ENCODE results near the gene EYA3. TPM values are rescaled to one million over a fixed set of nuclear protein-coding genes. Genes with fewer than 3 reads are reported as not detected.

EYA3 gene
- total and polyA plus RNA-seq, 2 donors (not counting 3 experiments of a cell fraction or from before 2014, with no cell fraction given), result 12.7 to 33.0 TPM

GRCh38 chr1:28111157-28111556 is 22.7 kb upstream of the EYA3 start:
- Histone ChIP-seq H3K4me3 (replicated peaks in 1 of 3; ENCODE audit: insufficient read depth in 1 of 3, low read depth in 1 of 3, low read length in 3 of 3) (no peak overlapping the region), H3K9ac (replicated peaks; ENCODE audit: extremely low read depth, insufficient read depth, low read length) (no peak overlapping the region), H3K27ac (ENCODE audit: insufficient read depth, low read depth, low read length) (peak overlapping the region; percentile 73), H3K4me1 (ENCODE audit: control insufficient read depth, extremely low read depth, insufficient read depth, low read length) (peaks cover 21% of the 10 kb centered on the region), H3K79me2 (ENCODE audit: control insufficient read depth, insufficient read depth, low read length) (no peaks in the 10 kb centered on the region), H3K27me3 (ENCODE audit: control insufficient read depth in 2 of 2, insufficient read depth in 2 of 2, low read length in 2 of 2) (no peaks in the 10 kb centered on the region), H3K36me3 (ENCODE audit: control insufficient read depth in 2 of 2, extremely low read depth in 1 of 2, insufficient read depth in 2 of 2, low read length in 2 of 2) (no peaks in the 10 kb centered on the region), H3K9me1 (replicated peaks; ENCODE audit: control insufficient read depth, extremely low read depth, insufficient read depth, low read length) (no peaks in the 10 kb centered on the region), H2AFZ (ENCODE audit: low read depth, low read length) (peak overlapping the region; percentile 76), H4K20me1 (replicated peaks; ENCODE audit: control insufficient read depth, extremely low read depth, insufficient read depth, low read length) (no peaks in the 10 kb centered on the region), H3K9me3 (replicated peaks; ENCODE audit: control insufficient read depth, insufficient read depth, low read length) (no peaks in the 10 kb centered on the region), H3K4me2 (ENCODE audit: insufficient read depth, low read length) (no peak overlapping the region)
- BruUV-seq (replicated peaks), result no TSS peak
- FAIRE-seq, result no peak
- no peak for TF ChIP-seq MYC (IDR thresholded peaks at IDR 0.05; ENCODE audit: low read depth, low read length)
- no peak for TF ChIP-seq JUN (IDR thresholded peaks at IDR 0.05; ENCODE audit: borderline replicate concordance, insufficient read depth, insufficient read length, low read depth)
- no peak for TF ChIP-seq POLR2AphosphoS5 (IDR thresholded peaks at IDR 0.05; ENCODE audit: insufficient read depth, low read depth, low read length)
- no peak for TF ChIP-seq EZH2 (IDR thresholded peaks at IDR 0.05; ENCODE audit: borderline replicate concordance, low read depth, low read length, severe bottlenecking)
- CTCF ChIA-PET, result interaction anchor here (1.2 to 1.9 kb wide), 5 partner anchors 20 to 98 kb away, joined by 3 to 11 read pairs (median 4); no protein-coding TSS in a partner anchor
- POLR2A ChIA-PET, result no interaction called here
- intact Hi-C loops (cut with micrococcal nuclease) (loop anchor here (2.0 to 5.0 kb wide), 2 partner anchors 22 to 51 kb away; partner anchors contain the start of gene EYA3), dilution Hi-C loops (cut with MboI; ENCODE audit: extremely low pct_ligation_motif_present, low sequenced_read_pairs) (no loop called here)
- DNase-seq (ENCODE audit: low read depth, low spot score), result peak; percentile 31

GRCh38 chr1:28110555-28110954 is 22.1 kb upstream of the EYA3 start:
- Histone ChIP-seq H3K36me3 (ENCODE audit: control insufficient read depth in 2 of 2, extremely low read depth in 1 of 2, insufficient read depth in 2 of 2, low read length in 2 of 2) (no peaks in the 10 kb centered on the region), H3K9ac (replicated peaks; ENCODE audit: extremely low read depth, insufficient read depth, low read length) (no peak overlapping the region), H3K4me1 (ENCODE audit: control insufficient read depth, extremely low read depth, insufficient read depth, low read length) (peaks cover 21% of the 10 kb centered on the region), H3K9me3 (replicated peaks; ENCODE audit: control insufficient read depth, insufficient read depth, low read length) (no peaks in the 10 kb centered on the region), H3K79me2 (ENCODE audit: control insufficient read depth, insufficient read depth, low read length) (no peaks in the 10 kb centered on the region), H3K27me3 (ENCODE audit: control insufficient read depth in 2 of 2, insufficient read depth in 2 of 2, low read length in 2 of 2) (no peaks in the 10 kb centered on the region), H4K20me1 (replicated peaks; ENCODE audit: control insufficient read depth, extremely low read depth, insufficient read depth, low read length) (no peaks in the 10 kb centered on the region), H3K4me3 (replicated peaks in 1 of 3; ENCODE audit: insufficient read depth in 1 of 3, low read depth in 1 of 3, low read length in 3 of 3) (no peak overlapping the region), H3K4me2 (ENCODE audit: insufficient read depth, low read length) (no peak overlapping the region), H3K27ac (ENCODE audit: insufficient read depth, low read depth, low read length) (peak overlapping the region; percentile 73), H2AFZ (ENCODE audit: low read depth, low read length) (peak overlapping the region; percentile 76), H3K9me1 (replicated peaks; ENCODE audit: control insufficient read depth, extremely low read depth, insufficient read depth, low read length) (no peaks in the 10 kb centered on the region)
- DNase-seq (ENCODE audit: low read depth, low spot score) (peak; percentile 69), FAIRE-seq (peak; percentile 78)
- dilution Hi-C loops (cut with MboI; ENCODE audit: extremely low pct_ligation_motif_present, low sequenced_read_pairs), result no loop called here
- ChIA-PET CTCF (interaction anchor here (0.7 to 1.9 kb wide), 5 partner anchors 8 to 98 kb away, joined by 3 to 11 read pairs (median 4); no protein-coding TSS in a partner anchor), POLR2A (interaction anchor here (0.6 kb wide), 1 partner anchor 96 kb away, joined by 12 read pairs; no protein-coding TSS in a partner anchor)
- TF ChIP-seq POLR2A (IDR thresholded peaks at IDR 0.05; ENCODE audit: low read depth, low read length) (no peak), GATA2 (IDR thresholded peaks at IDR 0.05; ENCODE audit: insufficient read depth, insufficient read length, low read depth, low read length) (no peak), CTCF (IDR thresholded peaks at IDR 0.05; ENCODE audit: extremely low read depth in 1 of 2, insufficient read depth in 1 of 2, low read depth in 1 of 2, low read length in 2 of 2) (no peak), MAX (IDR thresholded peaks at IDR 0.05; ENCODE audit: insufficient read depth, insufficient read length) (no peak), MYC (IDR thresholded peaks at IDR 0.05; ENCODE audit: low read depth, low read length) (no peak), POLR2AphosphoS5 (IDR thresholded peaks at IDR 0.05; ENCODE audit: insufficient read depth, low read depth, low read length) (no peak), FOS (IDR thresholded peaks at IDR 0.05; ENCODE audit: borderline replicate concordance, insufficient read depth, low read length) (peak; percentile 82), EZH2 (IDR thresholded peaks at IDR 0.05; ENCODE audit: borderline replicate concordance, low read depth, low read length, severe bottlenecking) (no peak), JUN (IDR thresholded peaks at IDR 0.05; ENCODE audit: borderline replicate concordance, insufficient read depth, insufficient read length, low read depth) (peak; percentile 37)
- BruUV-seq (replicated peaks), result no TSS peak
- intact Hi-C loops (cut with micrococcal nuclease), result loop anchor here (2.0 to 5.0 kb wide), 2 partner anchors 22 to 52 kb away; partner anchors contain the start of gene EYA3

Data from endothelial cell of umbilical vein (primary cell).